GM18951 (cell line): ENCODE data around the gene RERE.

Source experiments
- POLR2A ChIP-seq: IDR thresholded peaks from 4 replicates; pipeline ENCODE4 v1.6.1; 2011; ENCODE audit warnings: mild to moderate bottlenecking; ENCODE audit not compliant: insufficient read length, insufficient read depth; ENCODE audit errors: extremely low read depth
- in situ Hi-C: fragments of 300-500 bp; cut with MboI; formaldehyde crosslinking; loops from one replicate; pipeline ENCODE4 v1.12.0; 2022; ENCODE audit warnings: low sequenced_read_pairs, mixed read lengths, inconsistent platforms; ENCODE audit not compliant: unreplicated experiment

RERE gene

DNA sequence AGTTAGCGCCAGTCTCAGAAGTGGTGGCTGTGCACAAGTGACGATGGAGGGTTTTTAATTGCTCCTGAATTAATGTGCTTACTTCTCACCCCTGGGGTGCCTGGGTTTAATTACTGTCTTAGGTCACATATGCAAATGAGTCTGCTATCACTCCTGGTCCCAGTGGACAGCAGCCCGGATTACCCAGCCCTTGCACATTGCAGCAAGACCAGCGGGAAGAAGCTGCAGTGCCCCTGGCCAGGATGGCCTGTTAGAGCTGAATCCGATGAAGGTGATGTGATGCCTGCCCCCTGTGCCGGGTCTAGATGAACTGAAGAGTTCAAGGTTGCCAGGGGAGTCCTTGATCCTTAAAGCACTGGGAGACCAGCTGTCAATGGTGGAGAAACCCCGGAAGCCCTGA lies 36.8 kb upstream of the RERE start:
- in situ Hi-C loops: no loop called here

GRCh38 chr1:8851060-8851459 lies 33.6 kb upstream of the RERE start:
- no peak for TF ChIP-seq POLR2A
- in situ Hi-C loops: no loop called here

More for the DNA sequence above, 36.8 kb upstream of the RERE start:
- no peak for TF ChIP-seq POLR2A

DNA sequence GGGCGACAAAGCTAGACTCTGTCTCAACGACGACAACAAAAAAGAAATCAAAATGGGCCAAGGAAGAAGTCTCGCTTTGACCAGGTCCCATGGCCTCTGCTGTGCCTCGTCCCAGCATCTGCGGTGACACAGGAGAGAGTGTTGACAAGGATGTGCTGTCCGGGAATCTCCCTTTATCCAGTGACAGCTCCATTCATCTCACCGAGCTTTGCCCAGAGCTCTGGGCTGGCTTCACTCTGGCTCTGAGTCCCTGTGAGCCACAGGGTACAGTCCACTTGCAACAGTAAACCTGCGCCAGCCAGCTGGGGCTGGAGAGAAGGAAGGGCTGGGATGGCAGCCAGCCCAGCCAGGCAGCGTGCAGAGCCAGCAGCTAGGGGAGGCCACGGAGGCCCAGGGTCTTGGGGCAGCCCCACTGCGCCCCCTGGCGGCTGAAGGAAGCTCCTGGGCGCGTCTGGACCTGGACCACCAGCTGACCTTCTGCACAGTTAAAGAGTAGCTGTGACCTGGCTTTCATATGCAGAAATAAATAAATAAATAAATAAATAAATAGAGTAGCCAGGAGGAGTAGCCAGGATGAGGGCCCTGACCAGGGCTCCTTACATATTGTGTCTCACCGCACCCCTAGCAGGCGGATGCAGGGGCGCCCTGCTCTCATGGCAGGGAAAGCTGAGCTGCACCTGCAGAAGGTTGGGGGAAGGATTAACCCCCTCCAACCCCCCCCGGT lies 31.4 kb upstream of the RERE start:
- TF ChIP-seq POLR2A: no peak
- in situ Hi-C loops: loop anchor here (25.0 kb wide), 1 partner anchor 837 kb away; no protein-coding TSS in a partner anchor

- in situ Hi-C loops: loop anchor here (25.0 kb wide), 1 partner anchor 836 kb away; no protein-coding TSS in a partner anchor
- TF ChIP-seq POLR2A: no peak
Observed at GRCh38 chr1:8847990-8848389, 30.6 kb upstream of the RERE start.

- in situ Hi-C loops: loop anchor here (25.0 kb wide), 1 partner anchor 834 kb away; no protein-coding TSS in a partner anchor
- TF ChIP-seq POLR2A: no peak
Observed at GRCh38 chr1:8846263-8846662, 28.8 kb upstream of the RERE start.

- TF ChIP-seq POLR2A: no peak
- in situ Hi-C loops: loop anchor here (25.0 kb wide), 1 partner anchor 833 kb away; no protein-coding TSS in a partner anchor
Observed at GRCh38 chr1:8845104-8846097, 28.0 kb upstream of the RERE start.

GRCh38 chr1:8844501-8845006 lies 27.1 kb upstream of the RERE start:
- in situ Hi-C loops: loop anchor here (25.0 kb wide), 1 partner anchor 832 kb away; no protein-coding TSS in a partner anchor
- TF ChIP-seq POLR2A: no peak

DNA sequence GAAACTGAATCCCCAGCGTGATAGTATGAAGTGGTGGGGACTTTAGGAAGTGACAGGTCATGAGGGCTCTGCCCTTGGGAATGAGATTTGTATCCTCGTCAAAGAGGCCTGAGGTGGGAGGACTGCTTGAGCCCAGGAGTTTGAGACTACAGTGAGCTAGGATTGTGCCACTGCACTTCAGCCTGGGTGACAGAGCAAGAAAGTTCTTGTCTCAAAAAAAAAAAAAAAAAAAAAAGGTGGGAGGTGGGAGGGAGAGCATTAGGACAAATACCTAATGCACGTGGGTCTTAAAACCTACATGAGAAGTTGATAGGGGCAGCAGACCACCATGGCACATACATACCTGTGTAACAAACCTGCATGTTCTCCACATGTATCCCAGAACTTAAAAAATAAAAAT lies 24.0 kb upstream of the RERE start:
- in situ Hi-C loops: loop anchor here (25.0 kb wide), 1 partner anchor 829 kb away; no protein-coding TSS in a partner anchor
- no peak for TF ChIP-seq POLR2A

GRCh38 chr1:8839990-8840389 lies 22.6 kb upstream of the RERE start:
- no peak for TF ChIP-seq POLR2A
- in situ Hi-C loops: loop anchor here (25.0 kb wide), 1 partner anchor 828 kb away; no protein-coding TSS in a partner anchor

- no peak for TF ChIP-seq POLR2A
- in situ Hi-C loops: loop anchor here (25.0 kb wide), 1 partner anchor 824 kb away; no protein-coding TSS in a partner anchor
Observed at GRCh38 chr1:8835941-8836643, 18.7 kb upstream of the RERE start.

GRCh38 chr1:8831340-8831739 lies 13.9 kb upstream of the RERE start:
- in situ Hi-C loops: loop anchor here (25.0 kb wide), 1 partner anchor 819 kb away; no protein-coding TSS in a partner anchor
- TF ChIP-seq POLR2A: no peak

DNA sequence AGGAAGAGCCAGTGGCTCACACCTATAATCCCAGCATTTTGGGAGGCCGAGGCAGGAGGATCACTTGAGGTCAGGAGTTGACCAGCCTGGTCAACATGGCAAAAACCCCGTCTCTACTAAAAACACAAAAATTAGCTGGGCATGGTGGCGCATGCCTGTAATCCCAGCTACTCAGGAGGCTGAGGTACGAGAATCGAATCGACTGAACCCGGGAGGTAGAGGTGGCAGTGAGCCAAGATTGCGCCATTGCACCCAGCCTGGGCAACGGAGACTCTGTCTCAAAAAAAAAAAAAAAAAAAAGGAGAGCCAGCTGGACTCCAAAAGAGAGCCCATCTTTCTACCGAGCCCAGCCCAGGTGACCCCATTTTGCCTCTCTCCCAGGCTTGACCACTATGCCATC lies 13.3 kb upstream of the RERE start:
- in situ Hi-C loops: loop anchor here (25.0 kb wide), 1 partner anchor 818 kb away; no protein-coding TSS in a partner anchor
